ENCODE data around the gene CDH4. TPM values are rescaled to one million over a fixed set of nuclear protein-coding genes. Genes with fewer than 3 reads are reported as not detected.

Gene CDH4
- total RNA-seq, 2 experiments from 2014 or later, result 0.11 to 0.18 TPM

GRCh38 chr20:61823242-61823641, 571.2 kb downstream of the CDH4 start:
- Mint-ChIP-seq H3K36me3 (ENCODE audit: low read depth) (no peaks in the 10 kb centered on the region), H3K4me3 (no peak overlapping the region), H3K27me3 (no peaks in the 10 kb centered on the region), H3K4me1 (ENCODE audit: low read depth) (no peaks in the 10 kb centered on the region), H3K9me3 (peaks cover 3% of the 10 kb centered on the region), H3K27ac (no peak overlapping the region)
- POLR2A ChIA-PET, result no interaction called here
- no peak for ATAC-seq
- CTCF ChIA-PET, result no interaction called here
- intact Hi-C loops (cut with micrococcal nuclease), result no loop called here
- TF ChIP-seq CTCF (IDR thresholded peaks at IDR 0.05), result no peak
- DNase-seq, result no peak

GRCh38 chr20:61828891-61829290, 576.8 kb downstream of the CDH4 start:
- H3K9me3 Mint-ChIP-seq, result no peaks in the 10 kb centered on the region
- DNase-seq (no peak), ATAC-seq (no peak)
- CTCF ChIA-PET, result no interaction called here
- no peak overlapping the region for H3K27ac Mint-ChIP-seq
- POLR2A ChIA-PET, result no interaction called here
- H3K27me3 Mint-ChIP-seq, result peaks cover 3% of the 10 kb centered on the region
- H3K4me3 Mint-ChIP-seq, result no peak overlapping the region
- no peak for TF ChIP-seq CTCF (IDR thresholded peaks at IDR 0.05)
- H3K36me3 Mint-ChIP-seq (ENCODE audit: low read depth), result no peaks in the 10 kb centered on the region
- no peaks in the 10 kb centered on the region for H3K4me1 Mint-ChIP-seq (ENCODE audit: low read depth)
- intact Hi-C loops (cut with micrococcal nuclease), result no loop called here

DNA sequence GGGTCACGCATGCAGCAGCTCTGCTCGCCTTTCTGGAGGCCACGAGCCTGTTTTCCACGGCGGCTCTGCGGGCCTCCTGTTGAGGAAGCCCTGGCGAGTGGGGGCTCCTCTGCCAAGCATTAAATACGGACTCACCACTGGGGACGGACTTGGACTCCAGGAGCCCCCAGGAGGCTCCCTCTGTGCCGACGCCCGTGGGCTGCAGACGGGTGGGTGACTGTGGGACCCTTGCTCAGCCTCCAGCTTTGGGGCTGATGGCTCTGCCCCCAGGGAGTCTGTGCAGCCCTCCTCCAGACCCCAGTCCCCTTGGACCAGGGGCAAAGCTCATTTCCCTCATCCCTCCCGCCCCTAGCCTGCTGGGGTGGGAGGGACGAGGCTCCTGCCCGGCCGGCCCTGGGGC, 577.5 kb downstream of the CDH4 start:
- Mint-ChIP-seq H3K27me3 (peaks cover 3% of the 10 kb centered on the region), H3K36me3 (ENCODE audit: low read depth) (no peaks in the 10 kb centered on the region), H3K4me3 (no peak overlapping the region), H3K27ac (no peak overlapping the region), H3K9me3 (no peaks in the 10 kb centered on the region), H3K4me1 (ENCODE audit: low read depth) (no peaks in the 10 kb centered on the region)
- ChIA-PET POLR2A (no interaction called here), CTCF (no interaction called here)
- ATAC-seq, result no peak
- no peak for TF ChIP-seq CTCF (IDR thresholded peaks at IDR 0.05)
- intact Hi-C loops (cut with micrococcal nuclease), result no loop called here
- no peak for DNase-seq

DNA sequence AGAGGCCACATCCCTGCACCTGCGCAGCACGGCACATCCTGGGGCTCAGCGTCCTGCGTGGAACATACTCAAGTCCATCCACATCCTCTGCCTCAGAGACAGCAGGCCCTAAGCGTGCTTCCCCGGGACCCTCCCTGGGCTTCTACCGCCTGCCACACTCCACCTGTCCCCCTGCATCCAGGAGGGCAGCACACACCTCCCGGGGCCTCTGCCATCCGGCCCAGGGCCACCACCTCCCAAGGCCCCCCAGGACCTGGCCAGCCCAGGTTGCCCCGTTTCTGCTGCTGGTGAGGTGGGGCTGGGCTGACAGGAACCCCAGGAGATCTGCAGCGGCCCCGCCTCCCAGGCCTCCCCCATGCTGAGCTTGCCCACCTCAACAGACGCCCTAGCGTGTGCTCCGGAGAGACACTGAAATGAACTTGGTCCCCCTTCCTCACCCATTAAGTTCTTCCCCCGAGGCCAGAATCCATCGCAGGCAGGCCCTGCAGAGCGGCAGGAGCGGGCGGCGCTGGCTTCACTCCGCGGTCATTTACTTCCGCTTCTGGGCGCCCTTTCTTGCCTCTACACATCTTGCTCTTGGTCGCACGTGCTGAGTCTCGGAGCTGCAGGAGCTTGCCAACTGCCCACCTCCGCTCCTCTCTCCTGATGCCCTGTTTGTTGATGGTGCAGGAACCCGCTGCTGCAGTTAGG, 578.3 kb downstream of the CDH4 start:
- Mint-ChIP-seq H3K4me1 (ENCODE audit: low read depth) (no peaks in the 10 kb centered on the region), H3K36me3 (ENCODE audit: low read depth) (no peaks in the 10 kb centered on the region), H3K27me3 (peaks cover 3% of the 10 kb centered on the region), H3K4me3 (no peak overlapping the region), H3K9me3 (no peaks in the 10 kb centered on the region), H3K27ac (no peak overlapping the region)
- no peak for TF ChIP-seq CTCF (IDR thresholded peaks at IDR 0.05)
- DNase-seq (no peak), ATAC-seq (no peak)
- ChIA-PET CTCF (no interaction called here), POLR2A (no interaction called here)
- intact Hi-C loops (cut with micrococcal nuclease), result no loop called here

GRCh38 chr20:61830991-61831390, 578.9 kb downstream of the CDH4 start:
- no peak overlapping the region for H3K27ac Mint-ChIP-seq
- H3K4me3 Mint-ChIP-seq, result no peak overlapping the region
- H3K4me1 Mint-ChIP-seq (ENCODE audit: low read depth), result no peaks in the 10 kb centered on the region
- H3K9me3 Mint-ChIP-seq, result no peaks in the 10 kb centered on the region
- H3K36me3 Mint-ChIP-seq (ENCODE audit: low read depth), result no peaks in the 10 kb centered on the region
- DNase-seq, result no peak
- peaks cover 3% of the 10 kb centered on the region for H3K27me3 Mint-ChIP-seq
- ChIA-PET CTCF (no interaction called here), POLR2A (no interaction called here)
- intact Hi-C loops (cut with micrococcal nuclease), result no loop called here
- no peak for ATAC-seq
- no peak for TF ChIP-seq CTCF (IDR thresholded peaks at IDR 0.05)
